IMR-90 (cell line): Measurements from ENCODE around the gene OTOR. TPM values are rescaled to one million over a fixed set of nuclear protein-coding genes. Genes with fewer than 3 reads are reported as not detected.

Source experiments
- ATAC-seq: fragments of 200-7000 bp; cut with Tn5 transposase; 2 replicates; pipeline ENCODE4 v1.9.1; 2020; ENCODE audit warnings: low read depth, mild to moderate bottlenecking, moderate library complexity
- BruUV-seq: library from RNA; stranded (reverse); fragments of 400-500 nt; replicated peaks from 2 replicates; lab custom pipeline; 2021; lab: Mats Ljungman, UMichigan
- CTCF ChIA-PET: fragments of 300-600 bp; formaldehyde crosslinking; extraction: SDS; loops from one replicate; lab custom pipeline; 2021; ENCODE audit warnings: antibody characterized with exemption; lab: Yijun Ruan, JAX
- POLR2A ChIA-PET: fragments of 300-600 bp; sonication (Branson Sonifier 250); formaldehyde crosslinking; loops from one replicate; lab custom pipeline; 2022; ENCODE audit warnings: antibody characterized with exemption; ENCODE audit not compliant: unreplicated experiment; lab: Charles Lee
- DNase-seq: peaks from one replicate; pipeline ENCODE4 v3.0.0; 2013
- H2AFZ ChIP-seq: replicated peaks from 2 replicates; pipeline ENCODE3; 2013; ENCODE audit warnings: low read length, mild to moderate bottlenecking; ENCODE audit not compliant: poor library complexity
- H2AK5ac ChIP-seq: 2 replicates; pipeline ENCODE4 v1.6.1; 2013; ENCODE audit warnings: low read depth, low read length, inconsistent platforms
- H2AK9ac ChIP-seq: replicated peaks from 2 replicates; pipeline ENCODE3; 2013; ENCODE audit warnings: mild to moderate bottlenecking, low read depth, low read length, moderate library complexity; ENCODE audit not compliant: poor library complexity
- H2BK120ac ChIP-seq: 2 replicates; pipeline ENCODE4 v1.6.1; 2013; ENCODE audit warnings: low read depth, low read length, inconsistent platforms
- H2BK15ac ChIP-seq: 3 replicates; pipeline ENCODE4 v1.6.1; 2013; ENCODE audit warnings: low read depth, low read length, inconsistent platforms
- H2BK20ac ChIP-seq: 2 replicates; pipeline ENCODE4 v1.6.1; 2013; ENCODE audit warnings: low read depth, mild to moderate bottlenecking, inconsistent platforms, low read length, moderate library complexity
- H2BK5ac ChIP-seq: 2 replicates; pipeline ENCODE4 v1.6.1; 2013; ENCODE audit warnings: mild to moderate bottlenecking, low read depth, low read length, inconsistent platforms; ENCODE audit not compliant: poor library complexity, severe bottlenecking
- H3K14ac ChIP-seq: replicated peaks from 2 replicates; pipeline ENCODE4 v1.6.1; 2013; ENCODE audit warnings: low read depth, low read length, inconsistent platforms
- H3K18ac ChIP-seq: 2 replicates; pipeline ENCODE4 v1.6.1; 2013; ENCODE audit warnings: low read depth, low read length, control low read depth
- H3K23ac ChIP-seq: 2 replicates; pipeline ENCODE4 v1.6.1; 2013; ENCODE audit warnings: low read depth, low read length, inconsistent platforms
- H3K27ac ChIP-seq: 2 replicates; pipeline ENCODE4 v1.5.1; 2013; ENCODE audit warnings: mild to moderate bottlenecking, control low read depth, low read length; ENCODE audit not compliant: insufficient read depth
- H3K27me3 ChIP-seq: 2 replicates; pipeline ENCODE4 v1.6.1; 2013; ENCODE audit warnings: low read length; ENCODE audit not compliant: control insufficient read depth, insufficient read depth
- H3K36me3 ChIP-seq: 2 replicates; pipeline ENCODE4 v1.6.1; 2013; ENCODE audit warnings: low read length, mixed read lengths; ENCODE audit not compliant: control insufficient read depth, insufficient read depth
- H3K4ac ChIP-seq: 2 replicates; pipeline ENCODE4 v1.6.1; 2013; ENCODE audit warnings: low read depth, low read length, inconsistent platforms
- H3K4me1 ChIP-seq: 2 replicates; pipeline ENCODE4 v1.6.1; 2013; ENCODE audit warnings: low read length, mixed read lengths; ENCODE audit not compliant: control insufficient read depth, insufficient read depth
- H3K4me2 ChIP-seq: 2 replicates; pipeline ENCODE4 v1.6.1; 2013; ENCODE audit warnings: low read depth, mild to moderate bottlenecking, control low read depth, low read length, moderate library complexity
- H3K4me3 ChIP-seq: 2 replicates; pipeline ENCODE4 v1.5.1; 2013; ENCODE audit warnings: low read depth, mild to moderate bottlenecking, control low read depth, low read length, moderate library complexity; ENCODE audit not compliant: insufficient read depth
- H3K56ac ChIP-seq: 2 replicates; pipeline ENCODE4 v1.6.1; 2013; ENCODE audit warnings: low read length, inconsistent platforms; ENCODE audit not compliant: insufficient read depth; ENCODE audit errors: extremely low read depth
- H3K79me1 ChIP-seq, 2 experiments: 2 replicates each; pipeline ENCODE4 v1.6.1; 2013; ENCODE audit warnings: low read length in 2 of 2, inconsistent platforms in 1 of 2, low read depth in 1 of 2
- H3K9ac ChIP-seq: 2 replicates; pipeline ENCODE4 v1.6.1; 2013; ENCODE audit warnings: low read depth, low read length, control low read depth
- H3K9me1 ChIP-seq: 2 replicates; pipeline ENCODE4 v1.6.1; 2013; ENCODE audit warnings: low read length, inconsistent platforms; ENCODE audit not compliant: insufficient read depth
- H3K9me3 ChIP-seq: 2 replicates; pipeline ENCODE4 v1.6.1; 2013; ENCODE audit warnings: low read length; ENCODE audit not compliant: control insufficient read depth, insufficient read depth
- H4K20me1 ChIP-seq: 2 replicates; pipeline ENCODE4 v1.6.1; 2013; ENCODE audit warnings: low read length, inconsistent platforms; ENCODE audit not compliant: insufficient read depth
- H4K5ac ChIP-seq: 2 replicates; pipeline ENCODE4 v1.6.1; 2013; ENCODE audit warnings: mild to moderate bottlenecking, low read depth, low read length, control low read depth
- H4K8ac ChIP-seq, 2 experiments: 2 replicates each; pipeline ENCODE4 v1.6.1; 2013; ENCODE audit warnings: low read depth in 2 of 2, low read length in 2 of 2, control low read depth in 1 of 2, inconsistent platforms in 1 of 2
- H4K91ac ChIP-seq: 2 replicates; pipeline ENCODE4 v1.6.1; 2013; ENCODE audit warnings: low read depth, low read length, inconsistent platforms; ENCODE audit not compliant: insufficient read depth
- BHLHE40 ChIP-seq: fragments of 150-350 bp; IDR thresholded peaks from 2 replicates; pipeline ENCODE4 v1.6.1; 2016; ENCODE audit warnings: mild to moderate bottlenecking, low read depth, low read length
- CEBPB ChIP-seq: IDR thresholded peaks from 2 replicates; pipeline ENCODE4 v1.6.1; 2012; ENCODE audit warnings: low read depth, low read length, improper control_type of control experiment
- MAZ ChIP-seq: IDR thresholded peaks from 2 replicates; pipeline ENCODE4 v1.6.1; 2012; ENCODE audit warnings: low read depth, mild to moderate bottlenecking, low read length, improper control_type of control experiment, moderate library complexity, borderline replicate concordance
- POLR2A ChIP-seq: IDR thresholded peaks from 2 replicates; pipeline ENCODE4 v1.6.1; 2012; ENCODE audit warnings: mild to moderate bottlenecking, low read depth, low read length
- RCOR1 ChIP-seq: IDR thresholded peaks from 2 replicates; pipeline ENCODE4 v1.6.1; 2012; ENCODE audit warnings: mild to moderate bottlenecking, low read length, improper control_type of control experiment; ENCODE audit not compliant: insufficient replicate concordance
- SMC3 ChIP-seq: fragments of 150-350 bp; IDR thresholded peaks from 2 replicates; pipeline ENCODE4 v1.6.1; 2016; ENCODE audit warnings: low read depth, mild to moderate bottlenecking, antibody characterized with exemption, low read length, moderate library complexity
- WGBS, 2 experiments: methylation state at CpG; one replicate each; pipeline versions ENCODE4 v1.1.5 to v1.1.7; 2013; ENCODE audit warnings: missing lambda C conversion rate in 2 of 2; ENCODE audit not compliant: insufficient read length in 1 of 2; ENCODE audit errors: extremely low coverage in 2 of 2; 5-methylcytosine and 5-hydroxymethylcytosine counted together
- dilution Hi-C: fragments of 300-500 bp; cut with HindIII; formaldehyde crosslinking; loops from one replicate; pipeline ENCODE4 v1.14.3; 2018; ENCODE audit warnings: low sequenced_read_pairs; ENCODE audit not compliant: unreplicated experiment
- in situ Hi-C: fragments of 300-500 bp; cut with MboI; formaldehyde crosslinking; loops from 3 replicates; pipeline ENCODE4 v1.14.3; 2019; ENCODE audit warnings: low sequenced_read_pairs, inconsistent platforms, mixed read lengths
- intact Hi-C: fragments of 100-400 bp; cut with micrococcal nuclease; formaldehyde crosslinking; loops from 2 replicates; pipeline ENCODE4 v1.10.0; 2022
- polyA plus RNA-seq, 3 experiments: library from polyadenylated mRNA; depleted of rRNA; stranded (reverse); fragments of >200 nt; gene quantifications; 2 replicates each; pipeline ENCODE4 v1.2.3, GENCODE V29; 2012; ENCODE audit warnings: low replicate concordance in 1 of 3
- total RNA-seq: library from RNA; depleted of rRNA; stranded (reverse); fragments of >200 nt; gene quantifications from 2 replicates; pipeline ENCODE4 v1.2.3, GENCODE V29; 2012
- TF ChIP-seq, protein P1 (sequence below): conservative IDR thresholded peaks from 2 replicates; pipeline ENCODE4 v1.5.1; 2012; ENCODE audit warnings: mild to moderate bottlenecking, low read depth, low read length, improper control_type of control experiment
- TF ChIP-seq, protein P2 (sequence below): fragments of 150-350 bp; IDR thresholded peaks from 2 replicates; pipeline ENCODE4 v1.6.1; 2016; ENCODE audit warnings: low read depth, mild to moderate bottlenecking, low read length, moderate library complexity, borderline replicate concordance
- TF ChIP-seq, protein P3 (sequence below): fragments of 150-350 bp; IDR thresholded peaks from 2 replicates; pipeline ENCODE4 v1.6.1; 2017; ENCODE audit warnings: mild to moderate bottlenecking, antibody characterized with exemption, low read length, low read depth

The OTOR gene
- total and polyA plus RNA-seq, 2 of the 4 experiments (the other 2 are of a cell fraction): not detected

DNA sequence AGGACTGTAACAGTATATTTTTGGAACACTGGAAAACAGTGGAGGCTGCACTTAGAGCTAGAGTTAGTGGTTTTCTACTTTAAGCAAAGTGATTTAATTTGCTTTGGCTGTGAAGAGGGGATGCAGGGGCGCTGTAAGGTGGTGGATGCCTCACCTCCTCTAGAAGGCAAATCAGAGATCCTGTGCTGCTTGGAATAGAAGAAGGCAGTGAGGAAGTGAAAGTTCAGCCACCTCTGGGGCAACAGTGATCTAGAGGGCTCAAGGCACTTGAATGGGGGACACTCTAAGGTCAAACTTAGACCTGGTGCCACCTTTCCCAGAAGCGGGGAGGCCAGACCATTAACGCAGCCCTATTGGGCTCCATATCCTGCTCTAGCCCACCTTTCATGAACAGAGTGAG lies 37.4 kb upstream of the OTOR start:
- Histone ChIP-seq H3K56ac (no peak overlapping the region), H3K36me3 (no peaks in the 10 kb centered on the region), H3K79me1 (no peaks in the 10 kb centered on the region), H2BK120ac (no peak overlapping the region), H3K4ac (no peak overlapping the region), H3K4me2 (no peak overlapping the region), H4K91ac (no peak overlapping the region), H3K27me3 (peaks cover 3% of the 10 kb centered on the region), H2BK20ac (no peak overlapping the region), H3K27ac (no peak overlapping the region), H2BK5ac (no peak overlapping the region), H3K9ac (no peak overlapping the region), H3K9me1 (no peaks in the 10 kb centered on the region), H2AK9ac (no peak overlapping the region), H3K18ac (no peak overlapping the region), H4K5ac (no peak overlapping the region), H4K8ac (no peak overlapping the region), H2AK5ac (no peak overlapping the region), H4K20me1 (no peaks in the 10 kb centered on the region), H2AFZ (no peak overlapping the region), H3K14ac (no peak overlapping the region), H2BK15ac (no peak overlapping the region), H3K23ac (no peak overlapping the region), H3K4me3 (no peak overlapping the region), H3K9me3 (no peaks in the 10 kb centered on the region), H3K4me1 (no peaks in the 10 kb centered on the region)
- no peak for DNase-seq
- ChIA-PET POLR2A (no interaction called here), CTCF (no interaction called here)
- TF ChIP-seq POLR2A (no peak), SMC3 (no peak), RCOR1 (no peak), CEBPB (no peak), BHLHE40 (no peak), MAZ (no peak)
- TF ChIP-seq, protein P1, sequence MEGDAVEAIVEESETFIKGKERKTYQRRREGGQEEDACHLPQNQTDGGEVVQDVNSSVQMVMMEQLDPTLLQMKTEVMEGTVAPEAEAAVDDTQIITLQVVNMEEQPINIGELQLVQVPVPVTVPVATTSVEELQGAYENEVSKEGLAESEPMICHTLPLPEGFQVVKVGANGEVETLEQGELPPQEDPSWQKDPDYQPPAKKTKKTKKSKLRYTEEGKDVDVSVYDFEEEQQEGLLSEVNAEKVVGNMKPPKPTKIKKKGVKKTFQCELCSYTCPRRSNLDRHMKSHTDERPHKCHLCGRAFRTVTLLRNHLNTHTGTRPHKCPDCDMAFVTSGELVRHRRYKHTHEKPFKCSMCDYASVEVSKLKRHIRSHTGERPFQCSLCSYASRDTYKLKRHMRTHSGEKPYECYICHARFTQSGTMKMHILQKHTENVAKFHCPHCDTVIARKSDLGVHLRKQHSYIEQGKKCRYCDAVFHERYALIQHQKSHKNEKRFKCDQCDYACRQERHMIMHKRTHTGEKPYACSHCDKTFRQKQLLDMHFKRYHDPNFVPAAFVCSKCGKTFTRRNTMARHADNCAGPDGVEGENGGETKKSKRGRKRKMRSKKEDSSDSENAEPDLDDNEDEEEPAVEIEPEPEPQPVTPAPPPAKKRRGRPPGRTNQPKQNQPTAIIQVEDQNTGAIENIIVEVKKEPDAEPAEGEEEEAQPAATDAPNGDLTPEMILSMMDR: no peak
- TF ChIP-seq, protein P2, sequence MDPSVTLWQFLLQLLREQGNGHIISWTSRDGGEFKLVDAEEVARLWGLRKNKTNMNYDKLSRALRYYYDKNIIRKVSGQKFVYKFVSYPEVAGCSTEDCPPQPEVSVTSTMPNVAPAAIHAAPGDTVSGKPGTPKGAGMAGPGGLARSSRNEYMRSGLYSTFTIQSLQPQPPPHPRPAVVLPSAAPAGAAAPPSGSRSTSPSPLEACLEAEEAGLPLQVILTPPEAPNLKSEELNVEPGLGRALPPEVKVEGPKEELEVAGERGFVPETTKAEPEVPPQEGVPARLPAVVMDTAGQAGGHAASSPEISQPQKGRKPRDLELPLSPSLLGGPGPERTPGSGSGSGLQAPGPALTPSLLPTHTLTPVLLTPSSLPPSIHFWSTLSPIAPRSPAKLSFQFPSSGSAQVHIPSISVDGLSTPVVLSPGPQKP: no peak
- TF ChIP-seq, protein P3, sequence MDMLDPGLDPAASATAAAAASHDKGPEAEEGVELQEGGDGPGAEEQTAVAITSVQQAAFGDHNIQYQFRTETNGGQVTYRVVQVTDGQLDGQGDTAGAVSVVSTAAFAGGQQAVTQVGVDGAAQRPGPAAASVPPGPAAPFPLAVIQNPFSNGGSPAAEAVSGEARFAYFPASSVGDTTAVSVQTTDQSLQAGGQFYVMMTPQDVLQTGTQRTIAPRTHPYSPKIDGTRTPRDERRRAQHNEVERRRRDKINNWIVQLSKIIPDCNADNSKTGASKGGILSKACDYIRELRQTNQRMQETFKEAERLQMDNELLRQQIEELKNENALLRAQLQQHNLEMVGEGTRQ: no peak
- in situ Hi-C loops (no loop called here), dilution Hi-C loops (no loop called here), intact Hi-C loops (no loop called here)
- no TSS peak for BruUV-seq
- no CpG with 5 or more reads among the region's 3 CpGs for WGBS, 2 experiments
- no peak for ATAC-seq
